ENCODE results near the gene TIGAR.

GRCh38 chr12:4383304-4383865 is 62.4 kb downstream of the TIGAR start:
- TF ChIP-seq EZH2 (IDR thresholded peaks at IDR 0.05; ENCODE audit: low read length, missing control alignments), result no peak
- no peak for TF ChIP-seq CTCF (conservative IDR thresholded peaks at IDR 0.05 in 1 of 2, IDR thresholded peaks at IDR 0.05 in 1 of 2; ENCODE audit: low read depth in 1 of 2, low read length in 2 of 2)

Data from fibroblast of lung (primary cell).